Transverse colon (tissue), 3 donors: Measurements from ENCODE around the gene RGS16.

Source experiments
- CTCF ChIP-seq, 5 experiments: fragments of 200-600 bp in 3 of 5; fragments of 450-650 bp in 2 of 5; sonication (generic) in 3 of 5; IDR thresholded peaks; 1 replicate in 2 of 5; 2 replicates in 3 of 5; pipeline ENCODE4 v1.5.1; 2016 to 2017; ENCODE audit warnings: antibody characterized with exemption in 5 of 5, inconsistent platforms in 3 of 5, mild to moderate bottlenecking in 2 of 5, moderate library complexity in 1 of 5
- POLR2A ChIP-seq: fragments of 450-650 bp; IDR thresholded peaks from one replicate; pipeline ENCODE4 v1.6.1; 2016; ENCODE audit warnings: antibody characterized with exemption, mild to moderate bottlenecking, moderate library complexity

GRCh38 chr1:182641561-182641960 is 37.4 kb upstream of the RGS16 start:
- no peak for TF ChIP-seq CTCF (IDR thresholded peaks at IDR 0.05)
- TF ChIP-seq POLR2A: no peak
